GM21717 (cell line): ENCODE measurements around the gene C11orf86.
"Not testable (repeated sequence)": the region's sequence is repeated elsewhere in the genome, so short reads cannot be mapped to it uniquely, and the experiment has no call there.

Experiments
- ATAC-seq: cut with Tn5 transposase; IDR thresholded peaks from one replicate; pipeline ENCODE4 v1.9.1; 2021; ENCODE audit warnings: mild to moderate bottlenecking, moderate library complexity; ENCODE audit not compliant: unreplicated experiment

Gene C11orf86

DNA sequence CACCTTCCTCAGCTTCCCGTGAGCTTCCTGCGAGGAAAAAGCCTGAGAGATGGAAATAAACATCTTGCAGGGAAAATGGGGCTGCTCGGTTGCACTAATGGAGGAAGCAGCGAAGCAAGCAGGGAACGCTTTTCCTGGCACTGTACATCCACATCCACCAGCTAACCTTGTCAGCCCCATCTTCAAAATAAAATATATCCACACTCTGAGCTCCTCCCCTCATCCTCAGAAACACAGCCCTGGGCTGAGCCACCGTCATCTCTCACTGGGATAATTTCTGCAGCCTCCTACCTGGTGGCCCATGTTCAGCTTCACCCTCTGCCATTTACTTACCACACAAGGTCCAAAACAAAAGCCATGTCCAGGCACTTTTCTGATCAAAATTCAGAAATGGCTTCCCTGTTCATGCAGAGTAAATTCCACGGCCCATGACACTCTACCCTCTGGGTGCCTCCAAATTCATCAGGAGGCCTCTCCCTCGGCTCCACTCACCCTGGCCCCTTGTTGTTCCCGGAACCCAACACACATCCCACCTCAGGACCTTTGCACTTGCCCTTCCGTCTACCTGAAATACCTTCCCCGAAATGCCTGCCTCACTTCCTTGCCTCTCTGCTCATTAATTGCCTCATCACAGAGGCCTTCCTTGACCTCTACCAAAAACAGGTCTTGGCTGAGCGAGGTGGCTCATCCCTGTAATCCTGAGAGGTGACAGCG, 13.0 kb downstream of the C11orf86 start:
- ATAC-seq, result no peak

- not testable (repeated sequence) for ATAC-seq
Measured at GRCh38 chr11:66988741-66989140, 13.6 kb downstream of the C11orf86 start.

GRCh38 chr11:66989360-66989759, 14.3 kb downstream of the C11orf86 start:
- ATAC-seq, result not testable (repeated sequence)

GRCh38 chr11:66992041-66992440, 16.9 kb downstream of the C11orf86 start:
- no peak for ATAC-seq

DNA sequence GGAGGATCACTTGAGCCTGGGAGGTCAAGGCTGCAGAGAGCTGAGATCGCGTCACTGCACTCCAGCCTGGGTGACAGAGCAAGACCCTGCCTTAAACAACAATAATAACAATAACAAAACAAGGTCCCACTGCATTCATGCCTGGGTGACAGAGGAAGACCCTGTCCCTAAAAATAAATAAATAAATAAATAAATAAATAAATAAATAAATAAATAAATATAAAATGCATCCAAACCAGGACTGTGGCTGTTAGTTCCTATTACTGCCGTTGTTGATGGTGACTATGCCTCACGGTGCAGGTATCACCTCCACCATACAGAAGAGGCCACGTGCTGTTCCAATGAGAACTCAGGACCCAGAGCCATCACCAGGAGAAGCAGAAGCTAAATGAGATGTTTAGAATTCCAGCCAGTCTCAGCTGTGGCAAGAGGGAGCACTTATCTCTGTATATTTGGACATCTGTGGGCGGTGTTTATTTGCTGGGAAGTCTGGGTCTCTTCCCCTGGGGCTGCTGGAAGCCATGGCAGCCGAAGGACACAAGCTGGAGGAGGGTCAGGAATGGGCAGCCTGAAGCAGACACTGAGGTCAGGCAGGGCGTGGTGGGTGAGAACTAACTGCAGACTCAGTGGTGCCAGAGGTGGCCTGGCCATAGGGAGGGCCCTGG, 21.6 kb downstream of the C11orf86 start:
- ATAC-seq, result no peak

- no peak for ATAC-seq
Measured at GRCh38 chr11:66999555-66999954, 24.5 kb downstream of the C11orf86 start.

- no peak for ATAC-seq
Measured at GRCh38 chr11:67001332-67001731, 26.2 kb downstream of the C11orf86 start.

- no peak for ATAC-seq
Measured at GRCh38 chr11:67002297-67002913, 27.3 kb downstream of the C11orf86 start.

GRCh38 chr11:67002921-67003411, 27.9 kb downstream of the C11orf86 start:
- no peak for ATAC-seq

DNA sequence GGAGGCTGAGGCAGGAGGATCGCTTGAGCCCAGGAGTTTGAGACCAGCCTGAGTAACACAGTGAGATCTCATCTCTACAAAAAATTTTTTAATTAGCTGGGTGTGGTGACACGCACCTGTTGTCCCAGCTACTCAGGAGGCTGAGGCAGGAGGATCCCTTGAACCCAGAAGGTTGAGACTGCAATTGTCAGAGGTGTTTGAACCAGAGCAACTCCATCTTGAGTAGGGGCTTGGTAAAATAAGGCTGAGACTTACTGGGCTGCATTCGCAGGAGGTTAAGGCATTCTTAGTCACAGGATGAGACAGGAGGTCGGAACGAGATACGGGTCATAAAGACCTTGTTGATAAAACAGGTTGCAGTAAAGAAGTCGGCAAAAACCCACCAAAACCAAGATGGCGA, 30.1 kb downstream of the C11orf86 start:
- not testable (repeated sequence) for ATAC-seq

GRCh38 chr11:67006029-67006884, 31.2 kb downstream of the C11orf86 start:
- ATAC-seq, result no peak

GRCh38 chr11:67007126-67007525, 32.0 kb downstream of the C11orf86 start:
- no peak for ATAC-seq

GRCh38 chr11:67010296-67010905, 35.3 kb downstream of the C11orf86 start:
- no peak for ATAC-seq

GRCh38 chr11:67013511-67014045, 38.5 kb downstream of the C11orf86 start:
- ATAC-seq, result no peak

- ATAC-seq, result no peak
Measured at GRCh38 chr11:67014343-67014742, 39.2 kb downstream of the C11orf86 start.

GRCh38 chr11:67015048-67015447, 39.9 kb downstream of the C11orf86 start:
- no peak for ATAC-seq

GRCh38 chr11:67016550-67016949, 41.4 kb downstream of the C11orf86 start:
- no peak for ATAC-seq

GRCh38 chr11:67020949-67021348, 45.8 kb downstream of the C11orf86 start:
- no peak for ATAC-seq

DNA sequence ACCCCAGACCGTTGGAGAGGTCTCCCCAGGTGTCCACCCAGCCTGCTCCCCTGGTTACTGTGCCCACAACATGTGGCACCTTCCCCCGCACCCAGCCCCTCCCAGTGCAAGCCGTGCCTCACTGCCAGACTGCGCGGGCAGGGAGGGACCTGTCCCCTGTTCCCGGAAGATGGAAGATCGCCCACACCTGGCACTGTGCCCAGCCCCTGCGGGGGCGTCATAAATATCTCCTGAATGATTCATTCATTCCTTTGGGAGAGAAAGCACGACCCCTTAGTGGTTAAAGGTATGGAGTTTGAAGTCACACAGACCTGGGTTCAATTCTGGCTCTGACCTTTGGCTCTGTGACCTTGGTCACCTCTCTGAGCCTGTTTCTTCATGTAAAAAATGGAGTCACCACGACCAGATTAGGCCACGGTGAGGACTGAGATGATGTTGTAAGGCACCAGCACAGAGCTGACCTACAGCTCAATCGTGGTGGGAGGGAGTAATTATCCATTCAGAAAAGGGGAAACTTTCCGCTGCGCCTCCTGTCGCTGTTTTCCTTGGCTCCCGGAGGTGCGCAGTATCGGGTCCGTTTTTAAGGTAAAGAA, 47.3 kb downstream of the C11orf86 start:
- no peak for ATAC-seq
